ENCODE data around the gene DUSP16.
A peak's percentile ranks its signal among the peaks of the same experiment; 100 is the strongest.
"Not testable (repeated sequence)": the region's sequence is repeated elsewhere in the genome, so short reads cannot be mapped to it uniquely, and the experiment has no call there.

Gene DUSP16
- total RNA-seq = 153 reads per million, percentile 89 among the genes with 10 or more reads in this experiment

DNA sequence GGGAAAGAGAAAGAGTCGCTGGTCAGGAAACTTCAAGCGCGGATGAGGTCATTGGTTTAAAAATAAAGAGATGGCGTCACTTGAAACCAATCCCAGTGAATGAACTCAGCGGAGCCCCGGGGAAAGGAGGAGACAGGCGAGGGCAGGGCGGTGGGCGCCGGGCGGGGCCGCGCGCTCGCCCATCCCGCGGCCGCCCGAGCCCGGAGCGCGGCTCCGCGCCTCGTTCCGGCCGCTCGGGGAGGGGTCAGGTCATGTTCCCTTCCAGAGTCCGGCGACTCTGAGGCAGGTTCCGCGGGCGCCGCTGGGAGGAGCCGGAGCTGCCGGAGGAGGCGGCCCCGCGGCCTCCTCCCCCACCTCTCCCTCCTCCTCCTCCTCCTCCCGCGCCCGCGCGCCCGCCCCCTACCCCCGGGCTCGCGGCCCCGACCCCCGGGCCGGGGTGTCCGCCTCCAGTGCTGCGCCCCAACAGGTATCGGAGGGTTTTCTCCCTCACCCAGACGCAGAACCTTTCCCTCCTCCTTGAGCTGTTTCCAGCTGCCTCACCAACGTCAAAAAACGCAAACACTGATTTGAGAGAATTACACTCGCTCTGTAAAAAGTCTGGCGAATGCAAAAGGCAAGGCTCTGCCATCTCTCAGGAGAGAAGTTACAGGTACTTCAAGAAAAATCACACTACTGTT lies at the start of gene DUSP16:
Gene DUSP16 (minus strand): TSS at position 279 of the 677 bp plus-strand sequence. CDS start 41,765 bp downstream, outside the sequence.
- DNase-seq = peak; percentile 80

- DNase-seq = peak; percentile 13
Measured at GRCh38 chr12:12612358-12612757, 49.7 kb upstream of the DUSP16 start.

DNA sequence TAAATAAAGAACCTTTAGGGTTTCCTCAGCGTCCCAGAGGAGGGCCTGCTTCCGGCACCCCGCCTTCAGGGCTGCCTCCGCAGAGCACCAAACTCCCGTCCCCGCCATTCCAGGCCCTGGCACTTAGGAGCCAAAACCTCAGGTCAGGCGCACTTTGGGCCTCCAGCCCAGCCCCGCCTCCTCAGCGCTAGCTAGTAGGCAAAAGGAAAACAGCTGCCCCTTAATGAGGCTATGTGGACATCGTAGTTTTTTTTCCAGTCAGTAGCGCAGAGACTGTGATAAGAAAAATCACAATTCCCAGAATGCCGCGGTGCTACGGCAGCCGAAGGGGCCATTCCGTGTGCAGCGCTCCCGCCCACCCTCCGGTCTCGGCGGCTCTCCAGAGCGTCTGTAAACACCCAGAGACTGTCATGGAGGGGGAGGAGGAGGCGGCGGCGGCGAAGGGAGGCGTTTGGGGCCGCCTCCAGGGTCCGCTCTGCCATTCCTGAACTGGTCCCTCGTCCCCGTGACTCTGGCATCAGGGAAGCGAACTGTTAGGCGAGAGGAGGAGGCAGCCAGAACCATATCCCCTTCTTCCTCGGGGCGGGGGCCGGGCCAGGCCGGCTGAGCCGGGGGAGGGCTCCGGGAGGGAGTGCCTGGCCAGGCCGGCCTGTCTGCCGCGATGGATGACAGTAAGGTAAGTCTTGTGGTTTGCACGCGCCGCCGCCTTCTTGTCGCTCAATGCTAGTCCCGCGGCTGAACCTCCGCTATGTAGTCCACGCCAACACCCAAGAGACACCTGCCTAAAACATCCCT lies 49.0 kb upstream of the DUSP16 start, which contains the start of gene CREBL2:
Gene CREBL2 (plus strand): TSS at position 365 of the 795 bp plus-strand sequence. CDS start 297 bp downstream, at position 662.
- peak; percentile 77 for DNase-seq

GRCh38 chr12:12610711-12611110 lies 48.0 kb upstream of the DUSP16 start:
- no peak for DNase-seq

- DNase-seq = no peak
Measured at GRCh38 chr12:12609692-12610091, 47.0 kb upstream of the DUSP16 start.

DNA sequence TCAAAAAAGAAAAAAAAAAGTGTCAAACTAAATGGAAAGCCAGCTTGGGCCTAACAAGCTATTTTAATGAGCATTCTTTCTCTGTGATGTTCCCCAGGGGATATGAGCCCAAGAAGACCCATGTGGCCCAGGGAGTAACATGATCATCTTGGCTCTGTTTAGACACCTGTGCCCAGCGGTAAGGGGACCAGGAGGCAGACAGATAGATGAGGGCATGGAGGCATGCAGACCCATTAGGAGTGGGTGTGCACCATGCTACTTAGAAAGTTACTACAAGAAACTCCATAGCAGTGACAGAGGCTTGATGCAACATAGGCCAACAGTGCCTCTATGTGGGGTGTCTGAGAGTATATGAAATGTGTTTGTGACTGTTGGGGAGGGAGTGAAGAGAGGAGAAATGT lies 45.9 kb upstream of the DUSP16 start:
- DNase-seq = no peak

- no peak for DNase-seq
Measured at GRCh38 chr12:12606781-12607589, 44.3 kb upstream of the DUSP16 start.

DNA sequence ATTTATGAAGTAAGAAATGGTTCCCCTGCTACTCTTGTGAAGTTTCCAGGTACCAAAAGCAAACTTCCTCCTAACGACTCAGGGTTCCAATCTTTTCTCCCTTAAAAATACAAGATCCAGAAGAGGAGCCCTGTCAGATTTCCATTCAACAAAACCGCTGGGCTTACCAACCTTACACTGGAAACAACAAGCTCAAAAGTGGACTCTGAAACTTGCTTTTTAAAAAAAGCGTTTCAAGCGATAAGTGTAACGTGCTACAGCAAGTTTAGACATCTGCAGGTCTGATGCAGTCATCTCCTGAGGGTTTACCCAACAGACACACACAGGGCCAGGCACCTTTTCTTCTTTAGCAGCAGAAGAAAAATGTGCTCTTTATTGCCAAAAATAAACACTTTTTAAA lies 42.1 kb upstream of the DUSP16 start:
- DNase-seq = no peak

DNA sequence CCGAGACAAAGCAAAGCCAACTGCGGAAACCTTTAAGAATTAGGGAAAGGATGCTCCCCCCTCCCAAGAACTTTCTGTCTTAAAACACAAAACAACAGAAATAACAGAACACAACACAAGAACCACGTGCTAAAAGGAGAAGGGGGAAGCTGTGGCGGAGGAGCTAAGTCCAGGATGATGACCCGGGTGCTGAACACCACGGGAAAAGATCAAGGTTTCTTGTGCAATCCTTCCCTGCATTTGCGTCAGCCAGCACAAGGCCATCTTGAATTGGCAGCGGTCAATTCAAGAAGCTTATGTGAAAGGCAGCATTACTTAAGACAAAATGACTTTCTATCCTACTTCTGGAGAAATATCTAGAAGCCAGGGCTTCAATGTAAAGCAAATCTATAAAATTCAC lies 38.0 kb upstream of the DUSP16 start:
- DNase-seq = no peak

DNA sequence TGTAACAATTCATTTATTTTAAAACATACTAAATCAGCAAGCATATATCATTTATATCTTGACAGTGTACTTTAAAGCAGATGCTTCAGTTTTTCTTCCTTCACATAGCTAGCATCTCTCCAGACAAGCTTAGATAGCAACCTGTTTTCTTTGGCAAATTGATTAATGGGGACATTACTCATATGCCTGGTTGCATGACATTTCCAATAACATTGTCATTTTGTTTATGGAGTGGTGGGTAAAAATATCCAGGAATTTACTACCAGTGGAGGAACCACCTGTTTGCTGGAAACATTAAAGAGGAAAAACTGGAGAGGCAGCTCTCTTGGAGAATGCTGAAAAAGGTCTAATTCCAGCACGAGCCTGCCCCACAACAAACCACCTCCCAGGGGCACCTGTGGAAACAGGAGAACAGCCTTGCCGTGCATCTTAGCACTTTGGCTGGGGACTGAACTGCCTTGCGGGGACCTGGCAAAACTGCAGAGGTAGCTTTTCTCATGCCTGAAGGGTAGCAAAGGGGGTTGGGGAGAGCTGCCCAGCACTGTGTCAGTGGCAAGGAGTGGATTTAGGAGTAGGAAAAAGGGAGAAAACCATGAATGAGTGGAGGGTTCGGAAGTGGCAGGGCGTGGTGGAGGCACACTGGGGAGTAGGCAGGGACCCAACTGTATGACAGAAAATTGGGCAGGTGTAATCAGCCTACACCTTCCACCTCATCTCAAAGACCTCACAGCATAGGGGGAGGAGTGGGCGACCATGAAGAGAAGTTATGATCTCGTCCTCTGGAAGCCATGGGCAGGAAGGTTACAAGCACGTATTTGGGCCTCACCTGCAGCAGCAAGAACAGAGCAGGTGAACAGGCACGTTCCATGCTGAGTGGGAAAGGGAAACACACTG lies 37.3 kb upstream of the DUSP16 start:
- DNase-seq = no peak

GRCh38 chr12:12598864-12599263 lies 36.2 kb upstream of the DUSP16 start:
- DNase-seq = no peak

- DNase-seq = not testable (repeated sequence)
Measured at GRCh38 chr12:12596598-12596997, 33.9 kb upstream of the DUSP16 start.

DNA sequence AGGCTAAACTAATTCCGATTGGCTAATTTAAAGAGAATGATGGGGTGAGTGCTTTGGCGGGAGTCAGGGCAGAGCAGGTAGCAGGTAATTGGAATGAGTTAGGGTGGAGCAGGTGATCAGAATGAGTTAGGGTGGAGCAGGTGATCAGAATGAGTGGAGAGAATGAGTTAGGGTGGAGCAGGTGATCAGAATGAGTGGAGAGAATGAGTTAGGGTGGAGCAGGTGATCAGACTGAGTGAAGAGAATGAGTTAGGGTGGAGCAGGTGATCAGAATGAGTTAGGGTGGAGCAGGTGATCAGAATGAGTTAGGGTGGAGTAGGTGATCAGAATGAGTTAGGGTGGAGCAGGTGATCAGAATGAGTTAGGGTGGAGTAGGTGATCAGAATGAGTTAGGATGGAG lies 33.3 kb upstream of the DUSP16 start:
- not testable (repeated sequence) for DNase-seq

DNA sequence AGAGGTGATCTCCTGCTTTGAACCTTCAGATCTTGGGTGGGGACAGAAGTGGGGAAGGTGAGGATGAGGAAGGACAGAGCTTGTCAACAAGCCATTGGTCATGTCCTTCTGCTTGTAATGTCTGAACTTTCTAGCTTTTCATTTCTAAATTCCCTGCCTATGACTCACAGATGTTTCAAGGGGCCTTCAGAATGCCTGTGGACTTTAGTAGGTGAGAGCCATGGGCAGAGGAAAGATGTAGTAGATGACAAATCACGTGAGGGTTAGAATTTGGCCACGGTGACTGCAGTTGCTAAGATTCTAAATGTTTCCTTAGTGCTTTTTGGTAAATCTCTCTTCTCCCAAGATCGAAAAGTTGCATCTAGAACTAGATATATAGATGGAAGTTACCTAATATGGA lies 30.3 kb upstream of the DUSP16 start:
- DNase-seq = no peak

- DNase-seq = no peak
Measured at GRCh38 chr12:12590961-12591360, 28.3 kb upstream of the DUSP16 start.

DNA sequence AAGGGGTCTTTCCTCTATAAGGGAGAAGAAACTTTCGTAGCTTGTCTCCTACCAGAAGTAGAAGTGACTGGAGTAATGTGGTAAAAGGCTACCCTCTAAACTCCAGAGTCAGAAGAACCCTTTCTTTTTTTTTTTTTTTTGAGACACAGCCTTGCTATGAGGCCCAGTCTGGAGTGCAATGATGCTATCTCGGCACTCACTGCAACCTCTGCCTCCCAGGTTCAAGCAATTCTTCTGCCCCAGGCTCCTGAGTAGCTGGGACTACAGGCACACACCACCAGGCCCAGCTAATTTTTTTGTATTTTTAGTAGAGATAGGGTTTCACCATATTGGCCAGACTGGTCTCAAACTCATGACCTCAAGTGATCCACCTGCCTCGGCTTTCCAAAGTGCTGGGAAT lies 25.8 kb upstream of the DUSP16 start:
- DNase-seq = not testable (repeated sequence)

DNA sequence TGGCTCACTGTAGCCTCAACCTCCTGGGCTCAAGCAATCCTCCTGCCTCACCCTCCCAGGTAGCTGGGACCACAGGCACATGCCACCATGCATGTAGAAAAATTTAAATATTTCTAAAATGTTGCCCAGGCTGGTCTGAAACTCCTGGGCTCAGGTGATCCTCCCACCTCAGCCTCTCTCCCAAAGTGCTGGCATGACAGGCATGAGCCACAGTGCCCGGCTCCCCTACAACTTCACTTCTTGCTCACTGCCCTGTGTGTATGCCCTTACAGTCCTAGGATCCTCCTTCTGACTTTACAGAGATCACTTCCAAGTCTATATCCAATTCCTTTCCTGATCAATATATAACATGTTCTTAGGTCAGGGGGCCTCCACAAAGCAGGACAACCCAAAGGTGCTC lies 25.2 kb upstream of the DUSP16 start:
- no peak for DNase-seq

DNA sequence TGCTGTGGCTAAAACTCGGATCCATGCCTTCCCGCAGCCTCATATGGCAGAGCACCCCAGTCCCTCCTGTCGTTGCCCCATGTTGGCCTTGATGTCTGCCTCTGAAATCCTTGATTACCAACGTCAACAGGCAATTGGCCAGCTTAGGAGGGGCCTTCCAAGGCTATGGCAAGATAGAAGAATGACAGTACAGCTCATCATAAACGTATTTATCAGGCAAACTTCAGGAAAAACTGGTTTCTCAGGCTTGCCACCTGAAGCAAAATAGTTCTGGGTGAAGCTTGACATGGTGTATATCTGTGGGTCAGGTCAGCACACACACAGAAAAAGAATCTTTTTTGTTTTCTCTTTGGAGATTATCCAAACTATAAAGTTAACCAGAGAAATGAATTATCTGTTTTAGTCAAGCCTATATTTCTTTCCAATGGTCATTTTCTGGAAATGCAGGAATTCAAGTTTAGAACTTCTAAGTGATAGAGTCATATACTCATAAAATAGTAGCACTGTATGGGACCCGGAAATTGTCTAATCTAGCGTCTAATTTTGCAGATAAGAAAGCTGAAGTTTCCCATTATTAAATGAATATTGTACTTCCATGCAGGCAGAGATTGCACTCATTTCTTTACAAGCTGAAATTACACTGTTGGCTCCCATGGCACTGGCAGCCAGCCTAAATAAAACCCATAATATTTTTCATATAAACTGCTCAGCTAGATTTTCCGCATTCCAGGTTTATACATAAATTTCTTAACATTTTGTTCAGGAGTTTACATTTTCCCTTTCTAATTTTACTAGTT lies 24.4 kb upstream of the DUSP16 start:
- DNase-seq = no peak

DNA sequence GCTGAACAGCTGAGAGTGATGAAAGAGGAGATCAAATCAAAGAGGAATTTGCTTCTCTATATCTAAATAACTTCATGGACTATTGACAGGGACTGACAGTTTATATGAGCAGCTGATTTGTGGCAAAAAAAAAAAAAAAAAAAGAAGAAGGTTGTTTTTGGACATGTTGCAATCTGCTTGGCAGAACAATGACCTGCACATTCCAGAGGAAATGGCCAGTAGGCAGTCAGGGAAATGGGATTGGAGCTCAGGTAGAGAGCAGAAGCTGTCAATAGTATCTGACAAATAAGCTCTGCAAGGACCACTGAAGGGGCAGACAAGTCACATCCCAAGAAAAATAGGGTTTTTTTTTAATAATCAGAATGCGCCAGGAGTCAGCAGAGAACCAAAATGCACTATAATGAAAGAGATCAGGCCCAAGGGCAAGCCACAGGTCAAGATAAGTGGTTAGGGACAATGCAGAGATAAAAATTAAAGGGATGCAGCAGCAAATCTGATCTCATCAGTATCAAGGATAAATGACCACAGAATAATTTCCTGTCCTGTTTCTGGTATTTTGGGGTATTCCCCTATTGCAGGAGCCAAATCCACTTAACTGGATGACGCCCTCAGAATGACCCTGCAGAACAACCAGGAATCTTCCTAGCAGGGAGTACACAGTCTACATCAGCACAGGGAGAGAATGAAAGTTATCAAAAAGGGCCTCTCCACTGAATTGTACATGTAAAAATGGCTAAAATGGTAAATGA lies 22.6 kb upstream of the DUSP16 start:
- no peak for DNase-seq

- no peak for DNase-seq
Measured at GRCh38 chr12:12583510-12584178, 21.0 kb upstream of the DUSP16 start.
